Stimulated activated CD8-positive, alpha-beta memory T cell treated with anti-CD3 and anti-CD28 coated beads, Interleukin-7, amount 100 ng/mL, for 24 hours (primary cell): Measurements from ENCODE around the gene ANGPT4.

ENCODE experiments used
- DNase-seq: peaks from one replicate; pipeline ENCODE4 v3.0.0-alpha.2; 2020; ENCODE audit warnings: low read depth

ANGPT4 gene

DNA sequence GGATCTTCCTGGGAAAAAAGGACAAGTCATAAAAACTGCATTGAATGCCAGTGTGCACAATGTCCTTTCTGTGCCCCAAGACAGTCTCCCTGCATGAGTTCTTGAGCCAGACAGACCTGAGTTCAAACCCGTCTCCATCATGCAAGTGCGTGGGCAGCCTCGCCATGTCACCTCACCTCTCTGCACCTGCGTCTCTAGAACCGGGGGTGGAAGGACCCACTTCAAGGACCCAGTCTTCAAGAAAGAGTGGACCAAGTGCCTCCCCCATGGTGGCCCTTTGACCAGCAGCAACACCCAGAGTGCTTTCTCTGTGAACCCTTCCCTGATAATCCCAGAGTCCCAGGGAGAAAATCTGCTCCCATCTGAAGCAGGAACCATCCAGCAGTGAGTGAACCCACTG lies 23.5 kb upstream of the ANGPT4 start:
- DNase-seq = no peak

DNA sequence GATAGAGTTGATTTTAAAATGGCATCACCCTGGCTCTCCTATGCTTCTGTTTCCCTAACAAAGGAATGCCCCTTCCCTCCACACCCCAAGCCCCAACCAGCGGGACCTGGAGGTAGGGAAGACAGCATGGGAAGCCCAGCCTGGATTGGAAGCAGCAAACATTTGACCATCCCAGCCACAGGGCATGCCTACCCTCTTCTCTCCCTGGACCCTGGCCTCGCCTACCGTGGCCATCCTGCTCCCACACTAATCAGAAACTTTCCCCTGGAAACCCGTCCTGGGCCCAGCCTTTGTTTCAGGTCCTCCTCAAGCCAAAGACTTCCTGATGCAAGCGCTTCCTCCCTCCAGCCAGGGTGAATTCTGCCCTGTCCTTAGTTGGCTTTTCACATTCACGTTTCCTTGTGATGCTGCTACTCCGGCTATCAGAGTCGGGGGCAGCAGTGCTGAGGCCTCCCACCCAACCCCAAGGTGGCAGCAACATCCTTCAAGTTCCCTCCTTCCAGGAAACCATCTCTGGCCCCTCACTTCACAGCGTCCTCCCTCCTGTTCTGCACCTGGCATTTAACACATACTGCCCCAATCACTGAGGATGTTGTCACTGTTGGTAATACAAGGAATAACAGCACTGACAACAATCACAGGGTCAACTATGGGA lies 18.2 kb upstream of the ANGPT4 start:
- no peak for DNase-seq

DNA sequence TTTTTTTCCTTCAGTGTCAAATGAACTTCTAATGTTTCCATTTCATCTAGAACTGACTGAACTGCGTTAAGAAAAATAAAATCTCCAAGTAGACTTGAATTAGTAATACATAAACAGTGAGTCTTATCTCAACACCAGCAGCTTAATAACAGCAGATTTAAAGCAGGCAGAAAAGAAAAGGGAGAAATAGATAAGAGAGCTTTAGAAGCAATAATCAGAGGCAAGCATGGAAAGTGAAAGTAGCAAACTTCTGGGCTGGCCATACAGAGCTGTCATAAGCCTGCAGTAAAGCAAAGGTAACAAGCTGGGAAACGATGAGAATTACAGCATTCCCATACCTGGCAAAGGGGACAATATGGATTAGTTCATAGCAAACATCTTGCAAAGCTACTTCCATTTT lies 16.9 kb upstream of the ANGPT4 start:
- no peak for DNase-seq

DNA sequence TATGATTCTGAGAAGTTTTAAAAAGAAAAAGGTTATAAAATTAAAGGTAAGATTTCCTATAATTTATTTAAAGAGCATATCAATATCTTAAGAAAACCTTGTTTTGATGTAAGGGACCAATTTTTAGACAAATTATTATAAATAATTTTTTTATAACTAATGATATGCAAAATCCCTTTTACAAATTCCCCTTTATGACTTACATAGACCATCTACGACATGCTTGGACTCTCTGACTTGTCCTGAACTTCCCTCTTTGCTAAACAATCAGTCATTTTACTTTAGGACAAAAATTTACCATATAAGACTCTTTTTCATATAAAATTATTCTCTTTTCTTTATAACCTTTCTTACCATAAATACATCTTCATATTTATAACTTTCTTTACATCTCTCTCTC lies 15.3 kb upstream of the ANGPT4 start:
- DNase-seq = no peak

DNA sequence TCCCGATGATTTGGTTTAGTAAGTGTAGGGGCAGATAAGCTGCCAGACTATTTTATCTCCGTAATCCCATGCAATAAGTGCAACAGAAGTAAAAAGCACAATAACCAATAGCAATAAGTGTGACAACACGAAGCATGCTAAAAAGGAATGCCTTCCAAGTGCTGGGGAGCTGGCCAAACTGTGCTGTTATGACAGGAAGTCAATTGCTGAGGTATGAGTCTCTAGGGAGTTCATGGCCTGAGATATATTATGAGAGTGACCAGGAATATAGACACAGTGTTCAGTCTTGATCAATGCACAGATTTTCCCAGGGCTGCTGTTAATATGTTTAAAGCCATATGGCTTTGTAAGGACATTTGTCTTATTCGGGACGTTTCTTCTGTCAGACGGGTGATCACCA lies 10.5 kb upstream of the ANGPT4 start:
- DNase-seq = no peak

DNA sequence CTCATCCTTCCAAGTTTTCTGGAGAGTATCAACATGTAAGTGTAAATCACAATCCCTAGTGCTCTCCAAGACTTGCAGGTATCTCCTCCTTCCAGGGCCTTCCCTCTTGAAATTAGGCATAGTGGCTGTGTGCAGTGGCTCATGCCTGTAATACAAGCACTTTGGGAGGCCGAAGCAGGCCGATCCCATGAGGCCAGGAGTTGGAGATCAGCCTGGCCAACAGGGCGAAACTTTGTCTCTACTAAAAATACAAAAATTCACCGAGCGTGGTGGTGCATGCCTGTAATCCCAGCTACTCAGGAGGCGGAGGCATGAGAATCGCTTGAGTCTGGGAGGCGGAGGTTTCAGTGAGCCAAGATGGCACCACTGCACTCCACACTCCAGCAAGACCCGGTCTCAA lies 9.4 kb upstream of the ANGPT4 start:
- no peak for DNase-seq

DNA sequence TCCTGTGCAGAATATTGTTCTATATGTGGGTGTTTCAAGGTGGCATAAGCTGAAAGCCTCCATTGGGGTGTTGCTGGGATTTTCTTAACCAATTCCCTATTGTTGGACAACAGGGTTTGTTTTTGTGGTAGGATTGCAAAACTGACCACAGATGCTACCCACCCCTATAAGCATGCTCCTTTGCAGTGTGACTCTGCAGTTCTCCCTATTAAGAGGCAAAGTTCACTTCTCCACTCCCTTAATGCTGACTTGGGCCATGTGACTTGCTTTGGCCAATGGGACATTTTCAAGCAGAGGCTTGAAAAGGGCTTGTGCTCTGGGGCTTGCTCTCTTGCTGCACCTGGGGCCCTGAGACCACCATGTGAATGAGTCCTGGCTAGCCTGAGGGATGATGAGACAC lies 8.5 kb upstream of the ANGPT4 start:
- no peak for DNase-seq

DNA sequence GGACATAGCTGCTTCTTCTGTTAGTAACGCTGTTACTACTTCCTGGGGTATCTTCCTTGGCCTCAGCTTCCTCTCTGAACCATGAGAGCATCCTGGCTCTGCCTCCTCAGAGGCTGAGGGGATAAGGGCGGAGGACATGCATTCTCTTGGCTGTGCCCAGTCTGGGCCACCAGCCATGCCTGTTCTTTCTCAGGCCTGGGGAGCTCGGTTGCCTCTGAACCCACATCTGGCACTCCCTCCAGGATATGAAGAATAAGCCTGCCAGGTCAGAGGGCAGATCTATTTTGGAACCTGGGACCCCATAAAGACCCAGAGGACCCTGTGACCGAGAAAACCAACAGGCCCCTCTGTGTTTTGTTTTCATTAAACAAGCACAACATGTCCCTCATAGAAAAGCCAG lies 6.6 kb upstream of the ANGPT4 start:
- DNase-seq = no peak

DNA sequence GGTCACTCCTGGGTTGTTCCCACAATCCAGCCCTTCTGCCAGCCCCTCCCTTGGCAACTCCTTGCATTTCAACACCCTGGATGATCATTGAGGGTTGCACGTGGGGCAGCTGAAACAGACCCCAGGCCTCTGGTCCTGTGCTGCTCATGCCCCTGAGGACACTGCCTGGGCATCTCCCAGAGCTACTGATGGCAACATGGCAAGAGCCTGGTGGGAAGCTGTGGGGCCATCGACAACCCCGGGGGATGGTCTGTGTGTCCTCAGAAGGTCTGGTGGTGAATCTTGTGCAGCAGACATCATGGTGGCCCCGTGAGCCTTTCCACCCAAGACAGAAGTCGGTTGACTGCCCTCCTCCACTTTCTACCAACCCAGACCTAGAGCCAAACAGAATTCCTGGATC lies 4.9 kb upstream of the ANGPT4 start:
- DNase-seq = no peak

DNA sequence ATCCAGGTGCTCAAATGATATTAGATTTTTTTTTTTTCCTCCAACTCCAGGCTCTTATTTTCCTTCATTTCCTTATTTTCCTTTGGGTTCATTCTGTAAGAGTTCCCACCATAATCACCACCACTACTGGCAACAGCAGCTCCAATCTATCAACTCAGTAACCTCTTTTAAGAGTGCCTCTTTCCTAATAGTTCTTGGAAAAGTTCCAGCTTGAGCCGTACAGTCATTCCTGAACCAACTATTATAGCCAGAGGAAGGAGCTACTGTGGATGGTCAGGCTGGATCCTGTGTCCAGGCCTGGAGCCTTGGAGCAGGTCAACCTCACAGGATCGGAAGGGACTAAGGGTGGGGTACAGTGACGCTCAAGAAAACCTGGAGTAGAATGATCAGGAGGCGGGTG lies 4.2 kb upstream of the ANGPT4 start:
- no peak for DNase-seq

DNA sequence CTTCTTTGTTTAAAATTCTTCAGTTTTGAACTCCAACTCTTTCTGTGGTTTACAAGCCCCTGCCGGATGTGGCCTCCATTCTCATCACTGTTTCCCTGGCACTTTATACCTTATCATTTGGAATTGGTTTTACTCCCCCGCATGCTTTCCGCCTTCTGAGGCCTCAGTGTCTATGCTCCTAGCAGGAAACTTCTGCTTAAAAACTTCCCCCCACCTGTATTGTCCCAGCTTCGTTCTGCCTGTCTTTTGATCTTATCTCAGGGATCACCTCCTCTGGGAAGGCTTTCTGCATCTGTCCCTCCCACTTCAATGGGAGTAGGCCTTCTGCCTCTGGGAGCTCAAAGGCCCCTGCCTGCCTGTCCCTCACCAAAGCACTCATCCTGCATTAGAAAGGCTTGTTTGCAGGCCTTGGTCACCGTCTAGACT lies 3.4 kb upstream of the ANGPT4 start:
- no peak for DNase-seq

DNA sequence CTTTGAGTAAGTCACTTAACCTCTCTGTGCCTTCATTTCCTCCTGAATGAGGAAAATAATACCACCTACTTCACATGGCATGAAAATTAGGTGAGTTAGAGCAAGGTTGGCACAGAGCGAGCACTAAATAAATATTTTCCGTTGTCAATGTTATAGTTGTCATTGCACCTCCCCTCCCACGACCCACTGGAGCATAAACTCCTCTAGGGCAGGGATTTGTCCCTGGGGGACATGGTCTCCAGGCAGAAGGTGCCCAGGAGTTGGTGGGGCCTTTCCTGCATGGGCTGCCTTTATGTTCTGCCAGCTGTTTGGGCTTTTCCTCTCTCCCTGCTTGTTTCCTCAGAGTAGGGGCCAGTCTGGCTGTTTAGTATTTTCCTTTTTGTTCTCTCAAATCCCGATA lies 1.3 kb upstream of the ANGPT4 start:
- DNase-seq = no peak

DNA sequence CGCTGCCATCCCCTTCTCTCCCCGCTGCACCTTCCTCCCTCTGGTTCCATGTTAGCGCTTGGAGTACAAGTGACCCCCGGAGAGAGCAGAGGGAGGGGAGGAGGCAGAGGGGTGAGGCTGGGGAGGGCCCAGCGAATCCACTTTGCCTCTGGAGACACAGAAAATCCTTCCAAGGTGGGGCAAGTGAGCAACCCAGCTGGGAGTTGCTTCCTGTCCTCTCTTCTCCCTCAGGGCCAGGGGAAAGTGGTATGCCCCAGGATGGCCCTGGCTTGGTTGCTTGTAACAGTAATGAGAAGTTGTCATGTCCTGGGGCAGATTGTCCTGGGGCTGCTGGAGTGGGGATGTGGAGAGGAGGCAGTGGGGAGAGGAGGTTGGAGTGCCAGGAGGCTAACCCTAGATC lies 691 bp upstream of the ANGPT4 start:
- no peak for DNase-seq

DNA sequence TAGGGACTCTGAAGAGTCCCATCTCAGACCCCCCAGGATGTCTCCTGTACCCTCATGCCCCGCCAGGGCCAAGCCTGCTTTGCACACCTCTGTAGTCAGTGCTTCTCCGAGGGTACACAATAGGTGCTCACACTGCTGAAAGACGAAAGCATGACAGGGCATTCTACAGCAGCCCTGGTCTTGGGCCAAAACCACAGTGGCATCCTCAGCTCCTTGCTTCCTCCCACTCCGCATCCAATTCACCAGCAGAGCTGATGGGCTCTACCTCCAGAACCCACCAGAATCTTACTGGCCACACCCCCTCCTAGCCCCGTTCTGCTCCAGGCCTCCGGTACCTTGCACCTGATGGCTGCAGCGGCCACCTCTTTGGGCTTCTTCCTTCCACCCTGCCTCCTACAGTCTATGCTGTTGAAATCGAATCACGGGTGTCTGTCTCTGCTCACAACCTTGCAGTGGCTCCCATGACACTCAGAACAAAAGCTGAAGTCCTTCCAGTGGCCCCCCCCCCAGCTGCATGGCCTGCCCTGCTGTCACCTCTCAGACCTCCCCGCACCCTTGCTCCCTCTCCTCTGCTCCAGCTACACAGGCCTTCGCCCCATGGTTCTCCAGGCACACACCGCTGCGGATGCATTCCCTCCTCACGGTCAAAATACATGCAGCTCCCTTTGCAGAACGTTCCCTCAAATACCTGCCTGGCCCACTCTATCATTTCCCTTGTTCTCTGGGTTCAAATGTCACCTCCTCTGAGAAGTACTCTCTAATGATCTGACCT lies 1.2 kb downstream of the ANGPT4 start:
- no peak for DNase-seq

DNA sequence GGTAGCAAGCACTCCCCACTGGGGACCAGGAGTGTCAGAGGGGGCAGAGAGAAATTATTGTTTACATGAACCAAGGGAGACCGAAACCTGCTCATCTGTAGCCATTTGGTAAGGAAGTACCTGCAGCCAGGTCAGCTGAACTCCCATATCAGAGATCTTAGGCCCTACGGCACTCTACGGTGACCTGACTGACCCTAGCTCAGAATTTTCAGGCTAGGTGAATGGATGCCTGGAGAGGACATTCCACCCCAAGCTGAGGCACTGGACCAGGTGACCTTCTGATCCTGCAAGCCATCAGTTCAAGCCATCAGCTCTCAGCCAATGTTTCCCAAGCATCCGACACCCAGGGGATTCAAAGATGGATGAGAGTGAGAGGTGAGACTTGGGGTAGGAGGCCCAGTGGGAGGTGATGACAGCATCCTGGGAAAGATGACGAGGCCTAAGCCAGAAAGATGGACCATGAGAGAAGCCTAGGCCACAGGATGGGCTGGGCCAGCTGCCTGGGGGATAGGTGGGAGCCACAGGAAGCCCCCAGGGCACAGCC lies 2.8 kb downstream of the ANGPT4 start:
- DNase-seq = no peak

DNA sequence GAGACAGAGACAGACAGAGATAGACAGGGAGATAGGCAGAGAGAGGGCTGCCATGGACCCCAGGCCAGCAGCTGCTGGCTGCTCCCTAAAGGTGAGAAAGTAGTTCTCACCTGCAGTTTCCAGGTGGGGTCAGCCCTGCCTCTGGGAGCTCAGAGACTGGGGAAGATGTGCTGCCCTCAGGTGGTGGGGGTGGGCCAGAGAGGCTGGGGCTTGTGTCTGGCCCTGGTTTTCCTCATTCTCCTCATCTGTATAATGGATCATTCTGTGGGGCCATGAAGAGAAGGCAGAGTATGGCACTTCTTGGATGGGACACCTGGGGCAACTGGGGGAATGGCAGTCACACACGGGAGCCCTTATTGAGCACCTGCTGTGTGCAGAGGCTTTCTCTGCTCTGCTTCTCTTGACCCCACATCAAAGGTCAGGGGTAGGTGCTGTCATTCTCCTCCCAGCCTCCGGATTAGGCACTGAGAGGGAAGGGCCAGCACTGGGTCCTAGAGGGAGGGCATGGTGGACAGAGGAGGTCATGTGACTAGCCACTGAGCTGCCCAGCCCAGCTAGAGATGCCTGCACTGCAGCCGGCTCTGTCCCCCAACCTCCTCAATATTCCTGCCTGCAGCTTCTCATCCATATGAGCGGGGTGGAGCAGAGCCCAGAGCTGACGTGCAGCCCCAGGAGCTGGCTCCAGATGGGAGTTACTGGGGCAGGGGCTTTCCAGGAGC lies 4.1 kb downstream of the ANGPT4 start:
- no peak for DNase-seq

DNA sequence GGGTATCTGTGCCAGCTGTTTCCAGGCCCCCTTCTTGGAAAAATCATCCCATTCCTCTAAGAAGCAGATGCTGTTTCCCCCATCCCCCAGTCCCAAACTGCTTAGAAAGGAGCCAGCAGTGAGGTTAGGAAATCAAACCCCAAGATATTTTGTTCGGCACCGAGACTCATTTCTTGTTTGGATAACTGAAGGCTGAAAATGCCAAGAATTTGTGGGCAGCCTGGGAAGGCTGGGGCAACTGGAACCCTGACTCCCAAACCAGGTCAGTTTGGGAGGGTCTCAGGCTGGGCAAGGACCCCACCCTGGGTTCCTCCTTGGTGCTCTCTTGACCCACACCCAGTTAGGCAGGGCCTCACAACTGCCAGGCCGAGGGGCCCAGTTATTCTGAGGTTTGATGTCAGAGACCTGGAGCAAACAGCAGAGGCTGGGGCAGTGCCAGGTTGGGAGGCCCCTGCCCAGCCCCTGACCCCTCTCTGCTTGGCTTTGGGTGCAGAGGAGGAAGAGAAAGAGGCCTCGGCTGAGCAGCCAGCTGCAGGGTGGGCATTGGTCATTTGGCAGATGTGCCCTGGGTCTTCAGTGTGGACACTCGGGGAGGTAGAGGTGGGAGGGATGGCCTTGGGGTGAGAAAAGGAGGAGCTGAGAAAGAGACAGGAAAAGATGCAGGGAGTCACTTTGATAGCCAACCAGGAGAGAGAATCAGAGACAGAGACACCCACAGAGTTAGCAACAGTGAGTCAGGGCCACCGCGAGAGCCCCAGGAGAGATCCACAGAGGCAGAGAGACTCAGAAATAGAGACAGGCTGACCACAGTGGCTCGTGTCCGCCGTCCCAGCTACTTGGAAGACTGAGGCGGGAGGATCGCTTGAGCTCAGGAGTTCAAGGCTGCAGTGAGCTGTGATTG lies 5.0 kb downstream of the ANGPT4 start:
- no peak for DNase-seq

DNA sequence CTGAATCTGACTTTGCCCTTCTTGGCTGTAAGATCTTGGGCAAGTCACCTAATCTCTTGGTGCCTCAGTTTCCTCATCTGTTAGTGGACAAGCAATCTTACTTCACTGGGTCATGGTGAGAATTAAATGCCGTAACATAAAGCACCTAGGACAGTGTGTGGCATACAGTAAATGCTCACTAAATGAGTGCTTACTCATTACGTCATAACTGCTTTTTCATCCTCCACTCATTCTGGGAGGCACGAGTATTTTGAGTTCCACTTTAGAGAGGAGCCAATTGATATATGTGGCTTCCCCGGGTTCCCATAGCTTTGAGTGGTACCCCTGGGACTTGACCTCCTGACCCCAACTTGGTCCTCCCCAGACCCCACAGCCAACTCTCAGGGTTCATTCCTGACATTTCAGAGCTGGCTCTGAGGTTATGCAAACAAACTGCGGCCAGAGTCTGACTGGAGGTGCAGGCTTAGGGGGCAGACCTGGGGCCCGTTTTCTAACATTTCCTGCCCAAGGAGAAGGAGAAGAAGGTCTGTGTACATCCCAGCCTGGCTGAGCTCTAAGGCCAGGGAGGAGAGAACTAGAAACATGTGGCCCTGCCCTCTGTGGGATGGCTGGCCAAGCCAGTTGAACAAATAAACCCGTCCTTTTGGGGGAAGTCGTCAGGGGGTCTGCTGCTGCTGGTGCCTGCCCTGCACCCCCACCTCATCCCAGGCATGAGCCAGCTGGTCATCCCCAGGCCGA lies 5.8 kb downstream of the ANGPT4 start:
- DNase-seq = no peak

DNA sequence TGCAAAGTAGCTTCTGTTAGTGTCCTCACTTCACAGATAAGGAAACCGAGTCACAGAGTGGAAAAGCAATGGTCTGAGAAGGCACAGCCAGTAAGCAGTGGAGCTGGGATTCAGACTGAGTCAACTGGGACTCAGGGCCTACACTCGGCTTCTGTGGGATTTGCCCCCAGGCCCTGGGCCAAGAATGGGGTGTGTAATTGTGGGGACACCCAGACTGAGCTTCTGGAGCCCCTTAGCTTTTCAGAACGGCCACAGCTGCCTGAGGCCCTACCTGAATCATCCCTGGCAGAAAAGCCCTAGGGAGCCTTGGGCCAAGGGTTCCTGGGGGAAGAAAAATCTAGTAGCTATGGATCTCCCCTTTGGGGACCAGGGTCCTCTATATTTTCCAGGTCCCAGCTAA lies 6.5 kb downstream of the ANGPT4 start:
- DNase-seq = no peak

DNA sequence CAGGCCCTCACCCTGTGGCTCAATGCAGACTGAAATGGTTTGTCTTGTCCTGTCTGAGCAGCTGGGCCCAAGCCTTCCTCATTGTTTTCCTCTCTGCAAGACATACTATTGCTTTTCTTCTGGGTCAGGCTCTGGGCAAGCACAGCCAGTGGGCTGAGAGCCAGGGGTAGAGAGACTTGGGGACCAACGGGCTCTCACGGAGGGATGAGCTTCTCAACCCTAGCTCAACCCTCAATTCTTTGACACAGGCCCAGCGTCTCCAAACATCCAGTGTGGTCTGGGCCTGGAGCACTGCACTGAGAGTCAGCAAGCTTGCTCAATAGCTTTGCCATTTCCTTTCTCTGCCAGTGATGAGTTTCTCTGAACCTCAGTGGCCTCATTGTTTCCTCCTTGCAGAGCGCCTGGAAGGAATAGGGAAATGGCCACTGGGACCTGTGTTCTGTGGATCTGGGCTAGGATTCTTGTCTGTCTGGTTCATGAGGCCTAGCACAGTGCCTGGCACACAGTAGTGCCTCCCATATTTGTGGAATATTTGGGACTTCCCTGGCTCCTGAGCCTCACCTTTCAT lies 9.3 kb downstream of the ANGPT4 start:
- DNase-seq = no peak

DNA sequence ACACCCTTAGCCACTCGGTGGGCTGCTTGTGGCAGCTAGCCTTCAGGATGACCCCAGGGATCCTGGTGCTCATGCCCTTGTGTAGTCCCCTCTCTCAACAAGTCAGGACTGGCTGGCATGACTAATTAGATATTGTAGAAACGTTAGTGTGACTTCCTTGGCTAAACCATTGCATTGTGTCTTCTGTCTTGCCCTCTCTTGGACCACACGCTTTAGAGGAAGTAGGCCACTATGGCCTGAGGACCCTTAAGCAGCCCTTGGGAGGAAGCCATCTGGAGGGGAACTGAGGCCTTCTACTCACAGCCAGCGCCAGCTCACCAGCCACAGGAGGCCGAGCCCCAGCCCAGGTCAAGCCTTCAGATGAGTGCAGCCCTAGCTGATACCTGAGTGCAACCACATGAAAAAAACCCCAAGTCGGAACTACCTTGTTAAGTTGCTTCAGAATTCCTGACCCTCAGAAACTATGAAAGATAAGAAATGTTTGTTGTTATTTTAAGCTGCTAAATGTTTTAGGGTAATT lies 10.1 kb downstream of the ANGPT4 start:
- no peak for DNase-seq
